ENCODE measurements around the gene ATP9B.

DNA sequence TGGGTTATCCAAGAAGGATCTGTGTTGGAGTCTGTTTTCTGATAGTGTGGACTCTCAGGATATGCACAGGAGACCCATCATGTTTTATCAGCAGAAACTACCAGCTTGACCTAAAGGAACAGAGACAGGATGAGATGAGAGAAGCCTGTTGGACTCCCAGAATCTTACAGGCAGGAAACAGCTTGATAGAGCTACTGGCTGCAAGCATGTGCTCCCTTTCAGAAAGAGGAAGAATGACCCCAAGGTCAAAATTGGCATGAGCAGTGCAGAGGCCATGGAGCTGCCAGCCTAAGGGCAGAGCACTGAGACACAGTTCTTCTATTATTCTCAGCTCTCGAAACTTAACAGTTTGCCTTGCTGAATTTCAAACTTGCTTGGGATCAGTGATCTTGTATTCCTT is 191.3 kb downstream of the ATP9B start:
- TF ChIP-seq, protein P1, sequence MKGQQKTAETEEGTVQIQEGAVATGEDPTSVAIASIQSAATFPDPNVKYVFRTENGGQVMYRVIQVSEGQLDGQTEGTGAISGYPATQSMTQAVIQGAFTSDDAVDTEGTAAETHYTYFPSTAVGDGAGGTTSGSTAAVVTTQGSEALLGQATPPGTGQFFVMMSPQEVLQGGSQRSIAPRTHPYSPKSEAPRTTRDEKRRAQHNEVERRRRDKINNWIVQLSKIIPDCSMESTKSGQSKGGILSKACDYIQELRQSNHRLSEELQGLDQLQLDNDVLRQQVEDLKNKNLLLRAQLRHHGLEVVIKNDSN (IDR thresholded peaks at IDR 0.05; ENCODE audit: borderline replicate concordance, low read depth) = no peak
- TF ChIP-seq FOXJ3 (CRISPR knock-in tag; IDR thresholded peaks at IDR 0.05) = no peak
- no peak for TF ChIP-seq JUND (IDR thresholded peaks at IDR 0.05)
- TF ChIP-seq MAX (IDR thresholded peaks at IDR 0.05; ENCODE audit: low read depth) = no peak
- TF ChIP-seq CTCF (IDR thresholded peaks at IDR 0.05) = no peak
